Measurements from ENCODE around the gene RNU4-1.
"Not testable (repeated sequence)": the region's sequence is repeated elsewhere in the genome, so short reads cannot be mapped to it uniquely, and the experiment has no call there.

Gene RNU4-1

DNA sequence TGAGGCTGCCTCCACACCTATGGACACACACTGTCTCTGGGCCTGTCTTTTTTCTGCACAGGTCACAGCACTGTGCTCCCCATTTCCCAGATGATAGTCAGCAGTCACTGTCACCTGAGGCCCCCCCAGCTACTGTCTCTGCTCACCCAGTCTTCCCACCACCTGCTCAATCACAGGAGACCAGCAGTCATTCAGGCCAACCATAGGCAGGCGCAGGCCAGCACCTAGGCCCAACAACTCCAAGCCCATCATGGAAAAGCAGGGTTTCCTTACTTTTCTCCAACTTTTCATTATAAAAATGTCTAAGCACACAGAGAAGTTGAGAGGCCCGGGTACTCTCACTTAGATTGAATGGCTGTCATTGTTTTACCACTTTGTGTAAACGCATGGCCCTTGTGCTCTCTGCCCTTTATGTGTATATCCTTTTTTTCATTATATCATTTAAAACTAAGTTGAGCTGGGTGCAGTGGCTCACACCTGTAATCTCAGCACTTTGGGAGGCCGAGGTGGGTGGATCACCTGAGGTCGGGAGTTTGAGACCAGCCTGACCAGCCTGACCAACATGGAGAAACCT is 34.6 kb downstream of the RNU4-1 start:
- no peak for DNase-seq (ENCODE audit: low read depth in 2 of 2)

DNA sequence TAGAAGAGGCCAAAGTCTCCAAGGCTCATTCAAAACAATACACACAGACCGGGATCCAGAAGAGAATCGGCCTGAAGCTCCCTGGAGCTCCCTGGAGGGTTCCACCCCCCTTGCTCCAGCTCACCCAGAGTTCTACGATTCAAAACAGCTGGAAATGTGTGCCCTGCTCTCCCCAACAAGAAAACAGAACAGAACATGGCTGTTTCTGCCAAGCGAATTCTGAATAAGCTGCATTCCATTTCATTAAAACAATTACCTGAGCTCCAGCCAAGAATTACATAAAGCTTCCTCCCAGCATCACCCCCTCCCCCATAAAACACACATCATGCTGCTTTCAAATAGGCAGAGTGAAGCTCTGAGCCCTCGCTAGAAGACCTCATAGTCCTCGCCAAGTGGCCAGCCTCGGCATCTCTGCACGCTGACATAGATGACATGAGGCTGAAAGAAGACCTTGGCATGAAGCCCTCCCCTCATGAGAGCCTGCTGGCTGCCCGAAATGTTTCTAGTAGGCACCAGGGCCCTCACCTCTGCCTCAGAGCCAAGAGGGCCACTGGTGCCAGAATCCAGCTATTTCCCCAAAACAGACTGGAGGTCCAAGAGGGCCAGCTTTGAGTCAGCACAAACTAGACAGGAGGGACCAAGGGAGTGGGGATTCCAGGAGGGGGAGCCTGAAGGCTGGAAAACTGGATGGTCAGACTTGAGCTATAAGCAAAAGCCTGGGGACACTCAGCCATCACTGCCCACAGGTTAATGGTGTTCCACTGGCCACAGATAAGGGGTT is 35.8 kb downstream of the RNU4-1 start:
- DNase-seq (ENCODE audit: low read depth in 2 of 2), result no peak

DNA sequence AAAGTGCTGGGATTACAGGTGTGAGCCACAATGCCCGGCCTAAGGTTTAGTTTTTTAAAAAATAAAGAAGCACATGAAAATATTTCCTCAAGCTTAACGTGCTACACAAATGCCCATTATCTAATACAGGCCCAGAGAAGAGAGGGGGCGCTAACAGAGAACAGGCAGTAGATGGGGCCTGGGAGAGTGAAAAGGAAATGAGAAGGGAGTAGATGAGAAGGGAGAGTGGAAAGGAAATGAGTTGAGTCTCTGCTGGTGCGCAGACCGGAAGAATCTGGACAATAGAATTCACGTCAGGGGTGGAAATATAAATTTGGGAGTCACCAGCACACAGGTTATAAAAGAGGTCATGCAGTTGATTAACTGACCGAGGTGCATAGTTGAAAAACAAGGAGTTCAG is 38.2 kb downstream of the RNU4-1 start:
- no peak for DNase-seq (ENCODE audit: low read depth in 2 of 2)

DNA sequence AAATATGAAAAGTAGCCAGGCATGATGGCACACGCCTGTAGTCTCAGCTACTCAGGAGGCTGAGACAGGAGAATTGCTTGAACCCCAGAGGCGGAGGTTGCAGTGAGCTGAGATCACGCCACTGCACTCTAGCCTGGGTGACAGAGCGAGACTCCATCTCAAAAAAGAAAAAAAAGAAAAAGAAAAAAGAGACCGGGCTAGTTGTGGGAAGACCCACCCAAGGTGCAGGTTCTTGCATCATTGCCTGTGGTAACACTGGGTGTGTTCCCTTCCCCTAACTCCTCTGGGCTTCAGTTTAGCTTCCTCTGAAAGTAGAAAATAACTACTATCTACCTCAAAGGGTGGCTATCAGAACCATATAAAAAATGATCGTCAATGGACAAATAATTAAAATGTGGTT is 39.7 kb downstream of the RNU4-1 start:
- DNase-seq (ENCODE audit: low read depth in 2 of 2), result not testable (repeated sequence)

DNA sequence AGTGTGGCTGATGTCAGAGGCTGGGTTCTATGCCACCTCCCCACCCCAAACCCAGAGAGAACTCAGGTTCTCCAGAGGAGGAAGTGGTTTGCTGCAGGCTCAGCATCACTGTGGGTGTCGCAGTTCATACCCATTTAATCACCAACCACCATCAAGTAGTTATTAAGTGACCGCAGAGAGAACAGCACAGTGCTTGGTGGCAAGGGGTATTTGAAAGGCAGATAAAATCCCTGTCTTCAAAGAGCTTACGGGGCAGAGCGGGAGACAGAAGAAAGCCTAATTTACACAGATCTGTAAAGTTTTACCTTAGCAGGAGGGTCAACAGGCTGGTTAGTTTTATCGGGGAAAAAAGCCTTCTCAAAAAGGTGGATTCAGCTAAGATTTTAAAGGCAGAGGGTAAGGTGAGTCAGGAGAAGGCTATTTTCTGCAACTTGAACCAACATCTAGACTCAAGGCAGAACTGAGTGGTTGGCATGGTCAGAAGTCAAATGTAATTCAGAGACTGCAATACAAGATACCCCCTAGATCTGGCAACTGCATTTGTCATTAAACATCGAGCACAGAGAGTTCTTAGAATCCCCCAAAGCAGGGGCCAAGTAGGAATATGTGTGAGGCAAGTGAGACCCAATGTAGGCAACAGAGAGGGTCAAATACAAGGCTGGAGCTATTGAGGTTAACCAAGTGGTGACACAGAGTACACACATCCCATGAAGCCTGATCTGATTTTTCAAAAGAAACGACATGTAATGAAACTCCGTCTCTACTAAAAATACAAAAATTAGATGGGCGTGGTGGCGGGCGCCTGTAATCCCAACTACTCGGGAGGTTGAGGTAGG is 40.7 kb downstream of the RNU4-1 start:
- peak; percentile 59 to 77 for DNase-seq (ENCODE audit: low read depth in 2 of 2)

DNA sequence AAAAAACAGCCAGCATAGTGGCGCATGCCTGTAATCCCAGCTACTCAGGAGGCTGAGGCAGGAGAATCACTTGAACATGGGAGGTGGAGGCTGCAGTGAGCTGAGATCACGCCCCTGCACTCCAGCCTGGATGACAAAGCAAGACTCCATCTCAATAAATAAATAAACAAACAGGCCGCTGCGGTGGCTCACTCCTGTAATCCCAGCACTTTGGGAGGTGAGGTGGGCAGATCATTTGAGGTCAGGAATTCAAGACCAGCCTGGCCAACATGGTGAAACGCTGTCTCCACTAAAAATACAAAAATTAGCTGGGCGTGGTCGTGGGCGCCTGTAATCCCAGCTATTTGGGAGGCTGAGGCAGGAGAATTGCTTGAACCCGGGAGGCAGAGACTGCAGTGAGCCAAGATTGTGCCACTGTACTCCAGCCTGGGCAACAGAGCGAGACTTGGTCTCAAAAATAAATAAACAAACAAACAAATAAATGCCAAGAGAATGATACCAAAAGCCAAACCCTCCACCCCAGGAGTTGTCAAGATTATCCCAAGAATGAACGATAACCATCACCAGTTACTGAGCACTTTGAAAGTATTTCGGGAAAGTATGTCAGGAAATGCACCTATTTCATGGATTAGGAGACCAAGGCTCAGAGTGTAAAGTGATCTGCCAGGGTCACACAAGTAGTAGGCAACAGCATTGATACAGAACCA is 41.5 kb downstream of the RNU4-1 start:
- DNase-seq (ENCODE audit: low read depth in 2 of 2), result not testable (repeated sequence)

DNA sequence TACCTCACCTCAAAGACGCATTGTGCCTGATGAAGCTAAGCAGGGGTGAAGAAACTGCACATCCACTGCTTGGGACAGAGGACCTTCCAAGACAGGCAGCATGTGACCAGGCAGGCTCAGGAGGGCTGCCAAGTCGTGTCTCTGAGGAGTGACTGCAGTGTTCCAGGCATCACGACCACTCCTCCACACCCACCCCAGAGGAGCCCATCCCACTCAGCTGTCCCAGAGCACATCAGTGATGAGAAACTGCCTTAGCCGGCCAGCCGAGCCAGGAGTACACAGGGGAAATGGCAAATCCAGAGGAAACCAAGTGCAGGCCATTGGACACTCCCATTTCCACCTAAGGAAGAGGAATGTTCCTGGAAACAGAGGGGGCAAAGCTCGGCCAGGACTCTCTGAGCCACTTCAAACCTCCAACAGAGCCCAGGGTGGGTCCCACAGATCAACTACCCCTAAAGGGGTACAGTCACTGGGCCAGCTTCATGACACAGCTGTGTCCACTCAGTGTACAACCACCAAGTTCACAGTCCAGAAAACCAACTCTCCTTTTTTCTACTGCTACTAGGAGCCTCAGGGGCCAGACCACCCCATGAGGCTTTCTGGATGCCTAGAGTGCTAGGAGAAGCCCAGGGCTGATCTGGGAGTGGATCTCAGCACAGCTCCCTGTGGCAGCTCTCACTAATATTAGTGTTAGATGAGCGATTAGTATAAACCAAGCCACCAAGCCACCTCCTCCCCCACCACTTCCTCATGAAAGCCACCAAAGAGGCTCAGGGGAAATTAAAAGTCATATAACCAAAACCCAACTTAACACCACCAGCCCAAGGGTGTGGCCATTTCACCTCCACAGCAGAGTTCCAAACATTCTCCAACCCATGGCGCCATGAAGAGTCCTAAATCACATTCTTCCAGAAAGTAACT is 42.9 kb downstream of the RNU4-1 start:
- DNase-seq (ENCODE audit: low read depth in 2 of 2), result peak in 1 of 2 donors; percentile 36

DNA sequence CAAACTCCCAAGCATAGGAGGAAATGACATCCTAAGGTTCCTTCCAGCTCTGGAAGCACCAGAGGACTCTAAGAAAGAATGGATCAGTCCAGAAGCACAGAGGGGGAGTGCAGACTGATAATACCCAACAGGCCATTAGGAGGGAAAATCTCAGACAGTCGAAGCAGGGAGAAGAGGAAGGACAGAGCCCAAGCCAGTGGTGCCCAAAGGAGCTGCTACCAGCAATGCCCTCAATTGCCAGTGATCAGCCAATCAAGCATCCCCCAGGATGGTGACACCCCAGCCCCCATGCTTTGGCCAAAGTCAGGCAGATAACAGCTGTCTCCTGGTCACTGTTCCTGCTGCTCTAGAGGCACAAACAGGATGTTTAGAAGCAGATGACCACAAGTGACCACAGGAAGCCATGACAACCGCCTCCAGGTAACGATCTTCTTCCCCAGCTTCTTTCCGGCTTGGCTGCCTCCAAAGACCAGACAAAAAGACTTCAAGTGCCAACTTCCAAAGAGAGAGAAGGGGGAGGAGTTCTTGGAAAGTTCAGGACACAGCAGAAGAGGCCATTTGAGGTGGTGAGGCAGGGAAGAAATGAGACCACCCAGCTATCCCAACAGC is 43.7 kb downstream of the RNU4-1 start:
- no peak for DNase-seq (ENCODE audit: low read depth in 2 of 2)

DNA sequence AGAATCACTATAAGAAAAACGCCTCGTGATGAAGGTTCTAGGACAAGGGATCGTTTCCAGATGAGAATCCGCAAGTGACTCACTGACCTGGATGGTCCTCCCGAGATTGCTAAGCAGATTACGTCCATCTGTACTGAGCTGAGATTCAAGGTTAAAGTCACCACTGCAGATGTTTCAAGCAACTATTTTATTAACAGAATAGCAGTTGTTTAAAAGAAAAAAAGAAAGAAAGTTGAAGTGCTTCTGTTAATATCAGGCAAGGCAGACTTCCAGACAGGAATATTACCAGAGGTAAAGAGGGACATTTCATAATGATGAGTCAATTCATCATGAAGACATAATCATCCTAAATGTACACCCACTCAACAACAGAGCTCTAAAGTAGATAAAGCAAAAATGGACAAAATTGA is 45.4 kb downstream of the RNU4-1 start:
- no peak for DNase-seq (ENCODE audit: low read depth in 2 of 2)

DNA sequence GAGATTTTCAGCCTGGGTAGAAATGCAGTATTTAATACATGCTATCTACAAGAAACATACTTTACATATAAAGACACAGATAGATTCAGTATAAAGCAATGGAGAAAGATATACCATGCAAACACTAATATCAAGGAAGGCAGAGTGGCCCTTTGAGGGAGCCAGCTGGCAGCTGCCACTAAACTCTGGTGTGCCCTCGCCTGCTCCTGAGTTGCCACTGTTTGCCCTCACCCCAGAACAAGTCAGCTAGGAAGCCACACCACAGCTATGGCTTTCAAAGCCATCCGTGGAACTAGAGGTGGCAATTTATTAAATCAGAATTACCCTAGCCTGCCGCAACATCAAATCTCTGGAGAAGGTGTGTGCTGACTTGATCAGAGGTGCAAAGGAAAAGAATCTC is 45.9 kb downstream of the RNU4-1 start:
- no peak for DNase-seq (ENCODE audit: low read depth in 2 of 2)

DNA sequence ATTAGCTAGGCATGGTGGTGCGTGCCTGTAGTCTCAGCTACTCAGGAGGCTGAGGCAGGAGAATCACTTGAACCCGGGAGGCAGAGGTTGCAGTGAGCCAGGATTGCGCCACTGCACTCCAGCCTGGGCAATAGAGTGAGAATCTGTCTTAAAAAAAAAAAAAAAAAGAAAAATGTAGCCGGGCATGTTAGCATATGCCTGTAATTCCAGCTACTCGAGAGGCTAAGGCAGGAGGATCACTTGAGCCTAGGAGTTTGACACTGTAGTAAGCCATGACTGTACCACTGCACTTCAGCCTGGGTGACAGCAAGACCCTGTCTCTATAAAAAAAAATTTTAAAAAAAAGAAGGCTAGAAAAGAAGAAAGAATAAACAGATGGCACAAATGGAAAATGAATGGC is 46.3 kb downstream of the RNU4-1 start:
- DNase-seq (ENCODE audit: low read depth in 2 of 2), result not testable (repeated sequence)
